Left forelimb (tissue), 1 donor: ENCODE data around the gene MAEA.
A peak's percentile ranks its signal among the peaks of the same experiment; 100 is the strongest.

Experiments
- DNase-seq: peaks from one replicate; pipeline ENCODE4 v3.0.0-alpha.2; 2018; ENCODE audit warnings: low spot score

The MAEA gene

GRCh38 chr4:1300466-1301455 is 11.1 kb downstream of the MAEA start:
- no peak for DNase-seq

GRCh38 chr4:1302159-1302558 is 12.5 kb downstream of the MAEA start:
- no peak for DNase-seq

GRCh38 chr4:1305261-1305711 is 15.6 kb downstream of the MAEA start:
- DNase-seq, result no peak

- DNase-seq, result no peak
Measured at GRCh38 chr4:1305781-1306455, 16.2 kb downstream of the MAEA start.

- DNase-seq, result no peak
Measured at GRCh38 chr4:1307951-1308735, 18.5 kb downstream of the MAEA start.

GRCh38 chr4:1309261-1310010 is 19.7 kb downstream of the MAEA start:
- peak; percentile 91 for DNase-seq

- no peak for DNase-seq
Measured at GRCh38 chr4:1310031-1310795, 20.5 kb downstream of the MAEA start.

GRCh38 chr4:1310796-1311631 is 21.3 kb downstream of the MAEA start:
- no peak for DNase-seq

- no peak for DNase-seq
Measured at GRCh38 chr4:1312821-1313640, 23.3 kb downstream of the MAEA start.

- no peak for DNase-seq
Measured at GRCh38 chr4:1315306-1315705, 25.6 kb downstream of the MAEA start.

- DNase-seq, result no peak
Measured at GRCh38 chr4:1315836-1316536, 26.3 kb downstream of the MAEA start.

GRCh38 chr4:1316537-1317168 is 27.0 kb downstream of the MAEA start:
- no peak for DNase-seq

GRCh38 chr4:1317177-1318045 is 27.7 kb downstream of the MAEA start:
- no peak for DNase-seq

- DNase-seq, result no peak
Measured at GRCh38 chr4:1318046-1318375, 28.3 kb downstream of the MAEA start.

GRCh38 chr4:1318488-1319213 is 29.0 kb downstream of the MAEA start:
- no peak for DNase-seq

GRCh38 chr4:1321486-1321885 is 31.8 kb downstream of the MAEA start:
- no peak for DNase-seq
